ENCODE data around the gene SMIM24.
"Not testable (repeated sequence)": the region's sequence is repeated elsewhere in the genome, so short reads cannot be mapped to it uniquely, and the experiment has no call there.

Gene SMIM24

DNA sequence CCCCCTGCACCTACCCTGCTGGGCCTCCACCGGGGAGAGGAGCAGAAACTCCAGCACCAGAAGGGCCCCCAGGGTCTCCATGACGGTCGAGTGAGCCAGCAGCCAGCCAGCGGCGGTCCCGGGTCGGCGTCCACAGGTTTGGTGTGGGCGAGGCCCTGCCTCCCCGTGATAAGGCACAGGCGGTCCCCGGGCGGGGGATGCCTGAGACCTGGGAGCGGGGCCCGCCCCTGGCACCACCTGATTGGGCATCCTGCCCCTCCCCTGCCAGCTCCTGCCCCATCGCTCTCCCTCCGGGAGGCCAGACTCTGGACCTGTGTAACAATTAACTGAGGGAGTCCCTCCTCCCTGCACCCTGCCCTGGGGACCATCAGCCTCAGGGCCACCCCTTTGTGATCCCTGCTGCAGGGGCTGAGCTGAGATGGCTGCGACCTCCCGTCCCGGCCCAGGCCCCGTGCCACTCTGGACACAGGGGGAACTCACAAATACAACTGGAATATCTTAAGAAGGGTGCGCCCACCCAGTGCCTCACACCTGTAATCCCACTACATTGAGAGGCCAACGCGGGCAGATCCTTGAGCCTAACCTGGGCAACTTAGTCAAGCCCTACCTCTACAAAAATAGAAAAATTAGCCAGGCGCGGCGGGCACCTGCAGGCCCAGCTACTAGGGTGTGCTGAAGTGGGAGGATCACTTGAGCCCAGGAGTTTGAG, at the start of gene SMIM24:
SMIM24 (minus strand) TSS at position 143 of the 709 bp plus-strand sequence; CDS start at position 81, 62 bp downstream.
- no peak for DNase-seq

DNA sequence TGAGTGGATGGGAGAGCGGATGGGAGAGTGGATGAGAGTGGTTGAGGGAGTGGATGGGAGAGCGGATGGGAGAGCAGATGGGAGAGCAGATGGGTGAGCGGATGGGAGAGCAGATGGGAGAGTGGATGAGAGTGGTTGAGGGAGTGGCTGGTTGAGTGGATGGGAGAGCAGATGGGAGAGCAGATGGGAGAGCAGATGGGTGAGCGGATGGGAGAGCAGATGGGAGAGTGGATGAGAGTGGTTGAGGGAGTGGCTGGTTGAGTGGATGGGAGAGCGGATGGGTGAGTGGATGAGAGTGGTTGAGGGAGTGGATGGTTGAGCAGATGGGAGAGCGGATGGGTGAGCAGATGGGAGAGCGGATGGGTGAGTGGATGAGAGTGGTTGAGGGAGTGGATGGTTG, 49.0 kb upstream of the SMIM24 start:
- DNase-seq: not testable (repeated sequence)

GRCh38 chr19:3528539-3529211, 48.4 kb upstream of the SMIM24 start:
- DNase-seq: no peak

DNA sequence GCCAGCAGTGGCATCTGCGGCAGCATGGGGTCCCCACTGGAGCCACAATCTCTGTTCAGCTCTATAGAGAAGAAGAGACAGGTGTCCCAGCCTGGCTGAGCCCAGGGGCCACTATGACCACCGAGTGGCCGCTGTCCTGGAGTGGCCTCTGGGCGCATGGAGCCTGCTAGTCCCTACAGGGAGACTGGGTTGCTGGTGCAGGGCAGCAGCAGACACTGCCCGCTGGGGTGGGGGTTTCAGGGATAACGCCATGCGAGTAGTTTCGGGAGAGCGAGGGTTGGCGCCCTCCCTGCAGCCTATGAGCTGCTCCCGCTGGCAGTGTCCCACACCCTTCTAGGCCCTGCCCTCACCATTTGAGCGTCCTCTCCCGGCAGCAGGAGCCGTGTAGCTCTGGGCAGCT, 47.8 kb upstream of the SMIM24 start:
- DNase-seq: no peak

GRCh38 chr19:3527238-3527910, 47.0 kb upstream of the SMIM24 start:
- DNase-seq: no peak

DNA sequence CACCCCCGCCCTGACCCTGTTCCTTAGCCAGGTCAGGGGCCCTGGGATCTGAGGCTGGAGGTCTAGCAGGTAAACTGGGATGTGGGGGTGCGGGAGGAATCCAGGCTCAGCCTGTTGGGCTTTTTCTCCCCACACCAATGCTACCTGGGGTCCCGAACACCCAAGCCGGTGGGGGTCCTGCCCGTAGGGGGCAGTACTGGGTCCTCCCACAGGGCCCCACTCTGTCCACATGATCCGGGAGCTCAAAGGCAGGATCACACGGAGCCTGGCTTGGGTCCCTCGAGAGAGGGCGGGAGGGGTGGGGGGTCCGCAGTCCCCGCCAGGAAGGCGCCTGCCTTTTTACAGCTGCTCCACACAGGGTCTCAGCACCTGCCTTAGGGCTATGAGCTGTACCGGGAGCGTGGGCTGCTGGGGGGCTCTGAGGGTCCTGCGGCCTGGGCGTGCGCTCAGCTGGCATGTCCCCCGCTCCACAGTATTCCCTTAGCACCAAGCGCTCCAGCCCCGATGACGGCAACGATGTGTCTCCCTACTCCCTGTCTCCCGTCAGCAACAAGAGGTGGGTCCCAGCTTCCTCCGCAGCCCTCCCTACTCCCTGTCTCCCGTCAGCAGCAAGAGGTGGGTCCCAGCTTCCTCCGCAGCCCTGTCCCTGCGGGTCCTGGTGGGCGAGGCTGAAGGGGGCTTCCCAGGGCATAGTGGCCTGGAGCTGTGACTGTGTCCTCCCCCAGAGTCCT, 46.3 kb upstream of the SMIM24 start:
- DNase-seq: no peak

- DNase-seq: no peak
These were observed 44.7 kb upstream of the SMIM24 start for GRCh38 chr19:3524904-3525451.

DNA sequence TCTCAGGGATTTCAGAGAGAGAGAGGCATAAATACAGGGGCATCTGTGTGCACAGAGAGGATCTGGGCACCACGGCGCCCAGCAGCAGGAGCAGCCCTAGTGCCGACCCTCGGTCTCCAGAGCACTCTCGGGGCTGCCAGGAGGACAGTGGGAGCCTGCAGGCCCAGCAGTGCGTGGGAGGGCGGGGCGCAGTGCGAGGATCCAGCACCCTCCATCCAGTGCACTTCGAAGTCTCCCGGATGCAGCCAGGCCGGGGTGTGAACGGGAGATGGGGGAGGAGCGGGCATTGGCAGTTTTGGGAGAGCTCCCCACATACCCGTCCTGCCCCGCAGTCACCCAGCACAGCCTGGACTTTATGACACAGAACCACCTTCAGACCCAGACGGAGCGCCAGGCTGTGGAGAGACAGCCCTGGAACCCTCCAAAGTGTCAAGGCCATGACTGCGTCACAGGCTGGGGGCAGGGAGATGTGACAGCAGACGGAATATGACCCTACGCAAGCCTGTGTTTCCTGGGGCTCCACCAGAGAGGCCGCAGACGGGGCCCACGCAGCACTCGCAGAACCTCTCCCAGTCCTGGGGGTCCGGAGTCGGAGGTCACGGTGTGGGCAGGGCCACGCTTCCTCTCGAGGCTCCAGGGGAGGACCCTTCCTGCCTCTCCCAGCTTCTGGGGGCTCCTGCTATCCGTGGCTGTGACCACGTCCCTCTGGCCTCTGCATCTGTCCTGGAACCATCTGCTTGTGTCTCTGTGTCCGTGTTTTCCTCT, 43.9 kb upstream of the SMIM24 start:
- DNase-seq: no peak

DNA sequence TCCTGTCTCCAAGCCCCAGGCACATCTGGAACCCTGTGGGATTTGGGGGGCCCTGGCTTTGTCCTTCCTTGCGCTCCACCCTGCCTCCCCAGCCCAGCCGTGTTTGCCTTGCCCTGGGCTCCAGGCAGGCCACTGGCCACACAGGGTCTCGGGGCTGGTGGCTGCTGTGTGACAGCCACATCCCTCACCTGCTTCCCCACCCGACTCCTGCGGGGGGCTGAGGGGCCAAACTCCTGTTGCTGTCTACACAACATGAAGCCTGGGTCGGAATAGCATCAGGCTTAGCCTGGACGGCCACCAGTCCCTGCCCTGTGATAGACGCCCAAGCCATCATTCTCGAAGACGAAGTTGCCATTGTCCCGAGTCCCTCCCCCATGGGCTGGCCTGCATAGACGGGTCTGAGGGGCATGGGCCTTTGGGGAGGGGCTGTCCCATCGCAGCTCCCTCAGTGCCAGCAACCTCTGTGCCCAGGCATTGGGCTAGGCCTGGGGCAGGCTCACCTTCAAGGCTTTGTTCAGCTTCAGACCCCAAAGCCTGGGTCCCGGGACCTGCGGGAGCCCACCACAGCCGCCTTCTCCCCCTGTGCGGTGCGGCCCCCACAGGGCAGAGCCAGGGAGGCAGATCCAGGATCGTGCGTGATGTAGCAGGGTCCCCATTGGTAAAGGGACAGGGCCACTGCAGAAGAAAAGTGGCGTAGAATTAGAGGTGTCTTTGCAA, 43.2 kb upstream of the SMIM24 start:
- DNase-seq: no peak

DNA sequence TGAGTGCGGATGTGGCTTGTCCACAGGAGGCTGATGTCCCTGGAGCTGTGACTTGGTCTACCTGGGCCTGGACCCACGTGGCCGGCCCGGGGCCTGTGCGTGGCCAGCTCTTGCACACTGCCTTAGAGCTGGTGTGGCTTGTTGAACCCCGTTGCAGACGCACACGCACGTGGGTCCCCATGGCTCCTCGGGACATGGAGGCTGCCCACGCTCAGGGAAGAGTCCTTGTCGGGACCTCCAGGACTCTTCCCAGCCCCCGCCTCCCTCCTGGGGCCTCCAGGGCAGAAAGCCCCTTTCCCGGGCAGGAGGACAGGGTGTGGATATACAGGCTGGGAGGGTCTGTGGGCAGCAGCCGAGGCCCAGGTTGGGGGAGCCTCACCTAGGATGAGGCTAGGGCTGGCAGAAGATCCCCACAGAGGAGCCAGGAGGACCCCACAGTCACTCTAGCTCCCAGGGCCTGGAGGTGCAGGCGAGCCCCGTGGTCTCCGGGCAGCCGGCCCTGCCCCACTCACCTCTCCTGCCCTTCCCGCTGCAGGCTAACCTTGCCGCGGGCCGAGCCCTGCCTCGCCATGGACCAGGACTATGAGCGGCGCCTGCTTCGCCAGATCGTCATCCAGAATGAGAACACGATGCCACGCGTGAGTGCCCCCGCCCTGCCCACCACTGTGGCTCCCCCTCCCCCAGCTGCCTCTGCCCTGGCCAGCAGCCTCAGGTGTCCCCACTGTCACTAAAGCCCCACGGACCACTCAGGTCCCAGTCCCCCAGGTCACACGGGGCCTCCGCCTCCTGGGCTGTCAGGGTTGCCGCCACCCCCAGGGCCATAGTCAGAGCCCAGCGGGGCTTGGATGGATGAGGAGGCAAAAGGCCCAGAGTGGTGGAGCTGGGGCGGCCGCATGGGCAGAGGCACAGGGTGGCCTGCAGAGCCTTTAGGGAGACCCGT, 42.4 kb upstream of the SMIM24 start:
- DNase-seq: no peak

DNA sequence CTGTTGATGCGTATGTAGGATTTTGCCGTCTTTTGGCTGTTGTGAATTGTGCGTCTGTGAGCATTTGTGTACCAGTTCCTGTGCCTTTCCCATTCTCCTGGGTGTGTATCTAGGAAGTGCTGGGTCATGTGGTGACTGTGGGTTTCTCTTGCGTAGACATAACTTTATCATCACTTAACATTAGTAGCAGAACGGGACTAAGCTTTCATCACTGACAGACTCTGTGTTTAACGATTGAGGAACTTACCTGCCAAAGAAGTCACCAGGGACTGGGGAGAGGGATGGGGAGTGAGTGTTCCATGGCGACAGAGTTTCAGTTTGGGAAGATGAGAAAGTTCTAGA, 40.8 kb upstream of the SMIM24 start:
- no peak for DNase-seq

DNA sequence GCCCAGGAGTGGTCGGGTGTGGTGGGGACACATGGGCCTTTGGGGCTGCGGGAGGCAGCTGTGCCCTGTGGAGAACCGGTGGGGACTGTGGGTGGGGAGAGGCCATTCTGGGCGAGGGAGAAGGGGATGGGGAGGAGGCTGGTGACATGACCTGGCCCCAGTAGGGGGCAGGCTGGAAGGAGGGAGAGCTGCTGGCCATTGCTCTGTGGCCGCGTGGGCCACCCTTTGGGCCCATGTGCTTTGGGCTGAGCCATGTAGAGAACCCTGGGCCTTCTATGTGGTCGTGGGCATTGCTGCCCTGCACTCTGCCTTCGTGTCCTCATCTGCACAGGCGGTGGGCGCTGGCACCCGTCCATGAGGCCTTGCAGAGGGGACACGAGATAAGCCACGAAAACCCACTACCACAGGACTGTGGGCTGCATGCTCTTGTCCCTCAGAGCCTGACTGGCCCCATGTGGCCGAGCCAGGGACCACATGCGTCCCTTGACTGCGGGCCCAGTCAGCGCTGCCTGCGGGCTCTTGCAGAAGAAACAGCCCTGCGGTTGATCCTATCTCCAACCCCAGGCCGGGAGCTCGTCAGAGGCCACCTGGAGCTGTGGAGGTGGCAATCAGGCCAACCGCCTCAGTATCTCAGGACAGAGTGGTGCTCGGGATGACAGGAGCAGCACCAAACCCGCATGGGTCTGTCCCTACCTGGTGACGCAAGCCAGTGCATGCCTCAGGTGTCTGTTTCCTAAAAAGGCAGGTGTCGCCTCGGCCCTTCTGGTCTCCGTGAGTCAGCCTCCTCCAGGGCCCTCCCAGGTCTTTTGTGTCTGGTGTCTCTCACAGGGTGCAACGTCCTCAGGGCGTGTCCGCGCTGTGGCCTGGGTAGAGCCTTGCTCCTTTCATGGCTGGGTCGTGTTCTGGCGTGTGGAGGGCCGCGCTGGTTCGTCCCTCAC, 40.1 kb upstream of the SMIM24 start:
- DNase-seq: no peak

GRCh38 chr19:3519126-3519525, 38.8 kb upstream of the SMIM24 start:
- DNase-seq: no peak

DNA sequence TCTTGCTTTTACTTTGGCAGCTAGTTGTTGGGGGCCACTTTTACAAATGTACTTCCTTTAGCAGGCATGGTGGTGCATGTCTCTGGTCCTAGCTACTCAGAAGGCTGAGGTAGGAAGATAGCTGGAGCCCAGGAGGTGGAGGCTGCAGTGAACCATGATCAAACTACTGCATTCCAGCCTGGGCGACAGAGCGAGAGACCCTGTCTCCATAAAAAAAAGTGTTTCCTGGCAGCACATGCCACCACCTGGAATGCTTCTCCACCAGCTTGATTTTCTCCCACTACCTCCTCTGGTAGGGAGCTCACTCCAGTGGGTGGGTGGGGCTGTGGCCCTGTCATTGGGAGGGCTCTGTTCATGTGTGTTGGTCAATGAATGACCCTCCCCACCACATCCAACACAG, 38.3 kb upstream of the SMIM24 start:
- DNase-seq: no peak

- DNase-seq: no peak
These were observed 37.9 kb upstream of the SMIM24 start for GRCh38 chr19:3518255-3518654.

DNA sequence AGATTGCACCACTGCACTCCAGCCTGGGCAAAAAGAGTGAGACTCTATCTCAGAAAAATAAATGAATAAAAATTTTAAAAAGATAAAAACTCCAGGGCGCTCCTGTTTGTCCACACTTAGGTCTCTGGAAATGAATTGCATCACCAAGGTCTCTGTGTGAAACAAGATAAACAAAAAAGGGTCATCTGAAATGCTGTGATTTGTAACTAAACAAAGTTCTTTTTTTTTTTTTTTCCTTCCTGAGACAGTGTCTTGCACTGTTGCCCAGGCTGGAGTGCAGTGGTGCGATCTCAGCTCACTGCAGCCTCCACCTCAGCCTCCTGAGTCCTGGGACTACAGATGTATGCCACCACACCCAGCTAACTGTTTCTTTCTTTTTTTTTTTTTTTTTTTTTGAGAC, 37.3 kb upstream of the SMIM24 start:
- no peak for DNase-seq

GRCh38 chr19:3516675-3517207, 36.4 kb upstream of the SMIM24 start:
- DNase-seq: peak in 1 of 14 donors; percentile 21

- no peak for DNase-seq
These were observed 35.6 kb upstream of the SMIM24 start for GRCh38 chr19:3515891-3516422.
